Heart left ventricle (tissue), 13 donors: ENCODE data around the gene PRKCH.

ENCODE experiments used
- POLR2A ChIP-seq, 2 donors: fragments of 450-650 bp; IDR thresholded peaks; one replicate each; pipeline ENCODE4 v1.6.1; 2017; ENCODE audit warnings: antibody characterized with exemption in 2 of 2, mild to moderate bottlenecking in 2 of 2, moderate library complexity in 2 of 2
- TF ChIP-seq, protein P1 (sequence below), 12 donors: fragments of 200-600 bp; sonication (generic) in 4 of 12; IDR thresholded peaks; one replicate each; pipeline versions ENCODE4 v1.5.0 to v1.8.0; 2018 to 2022; ENCODE audit warnings: antibody characterized with exemption in 12 of 12, mild to moderate bottlenecking in 5 of 12
- donor health status: ischemic (EF 13 %, LVEDD 7.1; RV severe dilation, severe dysfunction).
- donor health status: DM: no; HTN: yes; CAD: no.
- donor health status: DM: no; HTN: no; CAD: no.
- donor health status: ischemic (EF 25% LVEDD 6.9; RV normal size, moderate dysfunction).
- donor health status: ischemic (EF 25% LVEDD 5.7; RV mildly dilated, moderate dysfunction).
- donor health status: ischemic (EF 35%, LVEDD 5.7; RV mildly dilated, moderate dysfunction).
- donor health status: nonischemic (EF 11% LVEDD 7.7; RV severe dilation, severe dysfunction).
- donor health status: DM: yes; HTN: yes; CAD: no.
- donor health status: PGD.
- donor health status: ischemic (EF 29% LVEDD 5.4; RV normal size, mild dysfunction).
- donor health status: nonischemic (EF 23%, LVEDD 6.1; RV moderate dilation, normal function).

DNA sequence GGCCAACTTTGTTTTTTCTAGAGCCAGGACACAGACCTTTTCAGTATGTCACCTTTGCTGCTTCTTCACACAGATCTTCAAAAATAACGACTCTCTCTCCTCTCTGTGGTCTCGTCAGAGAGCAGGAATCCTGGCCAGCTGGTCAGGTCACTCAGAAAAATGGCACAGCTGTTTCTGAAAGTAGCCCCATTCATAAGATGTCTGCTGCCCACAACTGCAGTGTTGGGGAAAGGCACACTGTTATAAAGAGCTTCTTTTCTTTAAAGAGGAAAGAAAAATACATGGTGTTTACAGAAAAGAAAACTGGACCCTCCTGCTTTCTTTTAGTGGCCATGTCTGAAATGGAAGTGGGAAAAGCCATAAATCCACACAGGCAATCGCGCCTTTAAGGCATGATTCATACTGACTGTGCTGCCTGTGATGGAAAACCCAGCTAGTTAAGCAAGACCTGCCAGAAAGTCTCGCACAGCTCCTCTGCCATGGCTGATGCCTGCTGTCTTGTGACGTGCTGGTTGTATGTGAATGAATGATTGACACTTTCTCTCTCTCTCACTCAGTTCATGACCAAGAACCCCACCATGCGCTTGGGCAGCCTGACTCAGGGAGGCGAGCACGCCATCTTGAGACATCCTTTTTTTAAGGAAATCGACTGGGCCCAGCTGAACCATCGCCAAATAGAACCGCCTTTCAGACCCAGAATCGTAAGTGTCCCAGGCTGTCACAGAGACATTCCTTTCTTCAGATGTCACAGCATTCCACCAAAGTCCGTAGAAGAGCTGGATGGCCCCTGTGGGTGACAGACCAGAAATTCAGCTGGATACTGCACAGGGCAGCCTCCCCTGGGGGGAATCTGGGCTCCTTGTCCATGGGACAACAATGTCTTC, 226.0 kb downstream of the PRKCH start:
- TF ChIP-seq, protein P1, sequence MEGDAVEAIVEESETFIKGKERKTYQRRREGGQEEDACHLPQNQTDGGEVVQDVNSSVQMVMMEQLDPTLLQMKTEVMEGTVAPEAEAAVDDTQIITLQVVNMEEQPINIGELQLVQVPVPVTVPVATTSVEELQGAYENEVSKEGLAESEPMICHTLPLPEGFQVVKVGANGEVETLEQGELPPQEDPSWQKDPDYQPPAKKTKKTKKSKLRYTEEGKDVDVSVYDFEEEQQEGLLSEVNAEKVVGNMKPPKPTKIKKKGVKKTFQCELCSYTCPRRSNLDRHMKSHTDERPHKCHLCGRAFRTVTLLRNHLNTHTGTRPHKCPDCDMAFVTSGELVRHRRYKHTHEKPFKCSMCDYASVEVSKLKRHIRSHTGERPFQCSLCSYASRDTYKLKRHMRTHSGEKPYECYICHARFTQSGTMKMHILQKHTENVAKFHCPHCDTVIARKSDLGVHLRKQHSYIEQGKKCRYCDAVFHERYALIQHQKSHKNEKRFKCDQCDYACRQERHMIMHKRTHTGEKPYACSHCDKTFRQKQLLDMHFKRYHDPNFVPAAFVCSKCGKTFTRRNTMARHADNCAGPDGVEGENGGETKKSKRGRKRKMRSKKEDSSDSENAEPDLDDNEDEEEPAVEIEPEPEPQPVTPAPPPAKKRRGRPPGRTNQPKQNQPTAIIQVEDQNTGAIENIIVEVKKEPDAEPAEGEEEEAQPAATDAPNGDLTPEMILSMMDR (IDR thresholded peaks at IDR 0.05) = no peak
- TF ChIP-seq POLR2A (IDR thresholded peaks at IDR 0.05) = no peak
